ENCODE results near the gene TARBP1. TPM values are rescaled to one million over a fixed set of nuclear protein-coding genes. Genes with fewer than 3 reads are reported as not detected.

TARBP1 gene
- total RNA-seq, 4 donors from 2014 or later, result 13.2 to 39.2 (median 27.6) TPM

GRCh38 chr1:234517110-234517802, 38.3 kb upstream of the TARBP1 start:
- Histone ChIP-seq H3K27ac (peak overlapping the region in 2 of 4 donors; percentile 4 to 24), H3K9me3 (no peaks in the 10 kb centered on the region), H3K4me1 (peaks cover 0 to 39% (median 10%) of the 10 kb centered on the region in 3 donors), H3K27me3 (no peaks in the 10 kb centered on the region), H3K36me3 (no peaks in the 10 kb centered on the region), H3K4me3 (no peak overlapping the region)
- no peak for DNase-seq
- intact Hi-C loops (cut with DNase I), result no loop called here
- 62 to 76% methylated on average over 9 of the region's 9 CpGs for WGBS, 2 donors
- TF ChIP-seq POLR2A (IDR thresholded peaks at IDR 0.05), result no peak
- no peak for TF ChIP-seq CTCF (IDR thresholded peaks at IDR 0.05)

GRCh38 chr1:234515821-234516241, 36.9 kb upstream of the TARBP1 start:
- 16 to 28% methylated on average over 3 of the region's 3 CpGs for WGBS, 2 donors
- H3K9me3 ChIP-seq, result no peaks in the 10 kb centered on the region

GRCh38 chr1:234515411-234515810, 36.4 kb upstream of the TARBP1 start:
- intact Hi-C loops (cut with DNase I), result no loop called here
- Histone ChIP-seq H3K4me1 (peaks cover 0 to 23% (median 10%) of the 10 kb centered on the region in 3 donors), H3K9me3 (no peaks in the 10 kb centered on the region), H3K36me3 (no peaks in the 10 kb centered on the region), H3K4me3 (no peak overlapping the region), H3K27ac (peak overlapping the region; percentile 45 to 77 (median 55)), H3K27me3 (no peaks in the 10 kb centered on the region)
- TF ChIP-seq POLR2A (IDR thresholded peaks at IDR 0.05) (no peak), CTCF (IDR thresholded peaks at IDR 0.05) (no peak)
- WGBS, 2 donors, result 36 to 50% methylated on average over 2 of the region's 2 CpGs
- no peak for DNase-seq

More at GRCh38 chr1:234515821-234516241, 36.9 kb upstream of the TARBP1 start:
- H3K4me3 ChIP-seq, result no peak overlapping the region
- peaks cover 0 to 25% (median 10%) of the 10 kb centered on the region in 3 donors for H3K4me1 ChIP-seq
- DNase-seq, result no peak
- peak overlapping the region; percentile 45 to 77 (median 55) for H3K27ac ChIP-seq
- H3K36me3 ChIP-seq, result no peaks in the 10 kb centered on the region
- TF ChIP-seq POLR2A (IDR thresholded peaks at IDR 0.05), result no peak
- TF ChIP-seq CTCF (IDR thresholded peaks at IDR 0.05), result no peak
- H3K27me3 ChIP-seq, result no peaks in the 10 kb centered on the region
- intact Hi-C loops (cut with DNase I), result no loop called here

GRCh38 chr1:234512451-234512861, 33.5 kb upstream of the TARBP1 start:
- Histone ChIP-seq H3K27ac (no peak overlapping the region), H3K4me3 (no peak overlapping the region), H3K9me3 (no peaks in the 10 kb centered on the region), H3K36me3 (no peaks in the 10 kb centered on the region), H3K27me3 (no peaks in the 10 kb centered on the region), H3K4me1 (peaks cover 5 to 31% (median 15%) of the 10 kb centered on the region in 3 donors)
- intact Hi-C loops (cut with DNase I), result no loop called here
- WGBS, 2 donors, result 55 to 56% methylated on average over 5 of the region's 5 CpGs
- no peak for TF ChIP-seq CTCF (IDR thresholded peaks at IDR 0.05)
- TF ChIP-seq POLR2A (IDR thresholded peaks at IDR 0.05), result no peak
- no peak for DNase-seq

- peaks cover 5 to 17% (median 5%) of the 10 kb centered on the region in 3 donors for H3K4me1 ChIP-seq
- H3K27ac ChIP-seq, result no peak overlapping the region
- 42 to 47% methylated on average over 7 to 9 of the region's 9 CpGs for WGBS, 2 donors
Observed at GRCh38 chr1:234509457-234510328, 30.7 kb upstream of the TARBP1 start.

More at GRCh38 chr1:234509457-234510328, 30.7 kb upstream of the TARBP1 start:
- DNase-seq, result no peak
- Histone ChIP-seq H3K4me3 (no peak overlapping the region), H3K36me3 (no peaks in the 10 kb centered on the region), H3K27me3 (no peaks in the 10 kb centered on the region), H3K9me3 (no peaks in the 10 kb centered on the region)
- intact Hi-C loops (cut with DNase I), result no loop called here
- no peak for TF ChIP-seq POLR2A (IDR thresholded peaks at IDR 0.05)
- TF ChIP-seq CTCF (IDR thresholded peaks at IDR 0.05), result no peak

All from esophagus squamous epithelium (tissue), 5 donors.